ENCODE results near the gene ADGB.
"Not testable (repeated sequence)": the region's sequence is repeated elsewhere in the genome, so short reads cannot be mapped to it uniquely, and the experiment has no call there.

ADGB gene

DNA sequence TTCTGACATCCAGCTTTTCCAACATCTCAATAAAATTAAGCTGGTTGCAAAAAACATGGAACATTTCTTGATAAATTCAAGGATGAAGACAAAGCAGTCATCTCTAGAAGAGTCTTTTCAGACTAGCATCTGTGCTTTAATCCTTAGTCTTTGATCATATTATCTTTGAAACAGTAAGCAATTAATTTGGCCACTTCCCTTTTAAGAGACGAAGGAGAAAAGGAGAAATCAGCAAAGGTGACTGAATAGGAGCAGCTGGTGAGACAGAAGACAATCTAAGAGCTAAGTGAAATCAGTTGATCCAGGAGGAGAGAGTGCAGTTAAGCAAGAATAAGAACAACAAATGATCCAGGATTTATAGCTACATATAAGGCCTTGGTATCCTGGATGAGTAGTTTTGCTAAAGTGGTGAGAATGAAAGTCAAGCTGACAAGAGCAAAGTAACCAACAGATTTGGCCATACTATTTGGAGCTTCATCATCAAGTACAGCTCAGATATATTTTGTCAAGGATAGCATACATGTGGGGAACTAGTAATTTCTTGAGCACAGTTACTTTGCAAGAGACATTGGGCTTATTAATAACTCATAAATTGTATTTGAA lies 215.5 kb downstream of the ADGB start:
- DNase-seq (ENCODE audit: low read depth) = no peak
- TF ChIP-seq, protein P1, sequence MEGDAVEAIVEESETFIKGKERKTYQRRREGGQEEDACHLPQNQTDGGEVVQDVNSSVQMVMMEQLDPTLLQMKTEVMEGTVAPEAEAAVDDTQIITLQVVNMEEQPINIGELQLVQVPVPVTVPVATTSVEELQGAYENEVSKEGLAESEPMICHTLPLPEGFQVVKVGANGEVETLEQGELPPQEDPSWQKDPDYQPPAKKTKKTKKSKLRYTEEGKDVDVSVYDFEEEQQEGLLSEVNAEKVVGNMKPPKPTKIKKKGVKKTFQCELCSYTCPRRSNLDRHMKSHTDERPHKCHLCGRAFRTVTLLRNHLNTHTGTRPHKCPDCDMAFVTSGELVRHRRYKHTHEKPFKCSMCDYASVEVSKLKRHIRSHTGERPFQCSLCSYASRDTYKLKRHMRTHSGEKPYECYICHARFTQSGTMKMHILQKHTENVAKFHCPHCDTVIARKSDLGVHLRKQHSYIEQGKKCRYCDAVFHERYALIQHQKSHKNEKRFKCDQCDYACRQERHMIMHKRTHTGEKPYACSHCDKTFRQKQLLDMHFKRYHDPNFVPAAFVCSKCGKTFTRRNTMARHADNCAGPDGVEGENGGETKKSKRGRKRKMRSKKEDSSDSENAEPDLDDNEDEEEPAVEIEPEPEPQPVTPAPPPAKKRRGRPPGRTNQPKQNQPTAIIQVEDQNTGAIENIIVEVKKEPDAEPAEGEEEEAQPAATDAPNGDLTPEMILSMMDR (IDR thresholded peaks at IDR 0.05; ENCODE audit: insufficient read depth, low read depth, low read length, missing control alignments) = no peak

GRCh38 chr6:146815511-146816462 lies 217.0 kb downstream of the ADGB start:
- DNase-seq (ENCODE audit: low read depth) = peak; percentile 47
- H3K4me3 ChIP-seq (ENCODE audit: low read length) = not testable (repeated sequence)

More for the DNA sequence above, 215.5 kb downstream of the ADGB start:
- no peak overlapping the region for H3K4me3 ChIP-seq (ENCODE audit: low read length)

- no peak for DNase-seq (ENCODE audit: low read depth)
- TF ChIP-seq, protein P1 (IDR thresholded peaks at IDR 0.05; ENCODE audit: insufficient read depth, low read depth, low read length, missing control alignments) = no peak
- no peak overlapping the region for H3K4me3 ChIP-seq (ENCODE audit: low read length)
Observed at GRCh38 chr6:146819596-146820320, 221.0 kb downstream of the ADGB start.

- no peak for DNase-seq (ENCODE audit: low read depth)
- H3K4me3 ChIP-seq (ENCODE audit: low read length) = no peak overlapping the region
- TF ChIP-seq, protein P1 (IDR thresholded peaks at IDR 0.05; ENCODE audit: insufficient read depth, low read depth, low read length, missing control alignments) = no peak
Observed at GRCh38 chr6:146827216-146827928, 228.6 kb downstream of the ADGB start.

DNA sequence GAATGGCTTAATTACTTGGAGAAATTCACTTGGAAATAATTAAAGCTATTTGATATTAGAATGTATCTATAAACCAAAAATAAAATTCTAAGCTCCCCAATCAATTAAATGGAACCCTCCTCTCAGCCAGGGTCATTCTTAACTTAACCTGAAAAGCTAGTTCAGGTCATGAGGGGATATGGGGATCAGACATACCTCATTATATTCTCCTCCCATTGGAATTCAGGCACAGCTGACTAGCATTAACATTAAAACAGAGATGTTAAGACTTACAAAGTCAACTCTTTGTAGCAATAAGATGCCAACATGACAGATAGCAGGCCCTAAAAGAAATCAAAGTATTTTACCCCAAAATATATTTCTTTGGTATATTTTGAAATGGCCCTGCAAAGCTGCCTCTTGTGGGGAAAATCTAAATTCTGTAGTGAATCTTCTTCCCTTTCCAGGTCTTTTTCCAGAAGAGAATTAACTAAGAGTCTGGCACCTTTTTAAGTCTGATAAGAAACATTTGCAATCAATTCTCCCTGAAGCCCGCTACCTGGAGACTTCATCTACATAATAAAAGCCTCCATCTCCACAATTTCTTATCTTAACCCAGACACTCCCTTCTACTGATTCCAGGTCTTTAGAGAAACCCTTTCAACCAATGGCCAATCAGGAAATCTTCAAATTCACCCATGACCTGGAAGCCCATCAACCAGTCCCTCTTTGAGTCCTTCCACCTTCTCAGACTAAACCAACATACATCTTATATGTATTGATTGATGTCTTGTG lies 231.2 kb downstream of the ADGB start:
- TF ChIP-seq, protein P1 (IDR thresholded peaks at IDR 0.05; ENCODE audit: insufficient read depth, low read depth, low read length, missing control alignments) = no peak
- no peak for DNase-seq (ENCODE audit: low read depth)
- H3K4me3 ChIP-seq (ENCODE audit: low read length) = no peak overlapping the region

- TF ChIP-seq, protein P1 (IDR thresholded peaks at IDR 0.05; ENCODE audit: insufficient read depth, low read depth, low read length, missing control alignments) = no peak
- H3K4me3 ChIP-seq (ENCODE audit: low read length) = no peak overlapping the region
- DNase-seq (ENCODE audit: low read depth) = no peak
Observed at GRCh38 chr6:146833157-146833556, 234.4 kb downstream of the ADGB start.

Measured in epithelial cell of esophagus (primary cell).